HUES48 (cell line): Measurements from ENCODE around the gene CEP350.
"Not testable (repeated sequence)": the region's sequence is repeated elsewhere in the genome, so short reads cannot be mapped to it uniquely, and the experiment has no call there.

Source experiments
- H3K27ac ChIP-seq: one replicate; pipeline ENCODE4 v1.7.0; 2013; ENCODE audit warnings: low read depth, low read length, inconsistent platforms
- H3K27me3 ChIP-seq: 2 replicates; pipeline ENCODE4 v1.6.1; 2013; ENCODE audit warnings: mild to moderate bottlenecking, low read length; ENCODE audit not compliant: control insufficient read depth, insufficient read depth
- H3K36me3 ChIP-seq: 2 replicates; pipeline ENCODE4 v1.6.1; 2013; ENCODE audit warnings: low read length; ENCODE audit not compliant: control insufficient read depth, insufficient read depth
- H3K4me1 ChIP-seq: 2 replicates; pipeline ENCODE4 v1.6.1; 2013; ENCODE audit warnings: mild to moderate bottlenecking, low read length; ENCODE audit not compliant: control insufficient read depth, insufficient read depth
- H3K4me3 ChIP-seq: 2 replicates; pipeline ENCODE4 v1.5.1; 2013; ENCODE audit warnings: mild to moderate bottlenecking, low read depth, low read length
- H3K9ac ChIP-seq: 2 replicates; pipeline ENCODE4 v1.6.1; 2013; ENCODE audit warnings: mild to moderate bottlenecking, low read depth, low read length, moderate library complexity
- H3K9me3 ChIP-seq: 2 replicates; pipeline ENCODE4 v1.6.1; 2013; ENCODE audit warnings: low read length; ENCODE audit not compliant: control insufficient read depth, insufficient read depth

The CEP350 gene

GRCh38 chr1:180130651-180131050, 176.0 kb downstream of the CEP350 start:
- H3K27ac ChIP-seq, result no peak overlapping the region

GRCh38 chr1:180131510-180131909, 176.9 kb downstream of the CEP350 start:
- Histone ChIP-seq H3K4me3 (no peak overlapping the region), H3K9me3 (no peaks in the 10 kb centered on the region), H3K36me3 (no peaks in the 10 kb centered on the region), H3K4me1 (no peaks in the 10 kb centered on the region), H3K27ac (no peak overlapping the region), H3K9ac (no peak overlapping the region), H3K27me3 (no peaks in the 10 kb centered on the region)

More at GRCh38 chr1:180130651-180131050, 176.0 kb downstream of the CEP350 start:
- Histone ChIP-seq H3K4me1 (no peaks in the 10 kb centered on the region), H3K4me3 (no peak overlapping the region), H3K36me3 (no peaks in the 10 kb centered on the region), H3K9me3 (no peaks in the 10 kb centered on the region), H3K9ac (no peak overlapping the region), H3K27me3 (no peaks in the 10 kb centered on the region)

GRCh38 chr1:180133193-180133592, 178.6 kb downstream of the CEP350 start:
- Histone ChIP-seq H3K9ac (no peak overlapping the region), H3K27ac (no peak overlapping the region), H3K27me3 (no peaks in the 10 kb centered on the region)

GRCh38 chr1:180133688-180134087, 179.1 kb downstream of the CEP350 start:
- H3K4me3 ChIP-seq, H3K9ac ChIP-seq, H3K27ac ChIP-seq: not testable (repeated sequence)

More at GRCh38 chr1:180133193-180133592, 178.6 kb downstream of the CEP350 start:
- H3K4me3 ChIP-seq, result no peak overlapping the region
- H3K9me3 ChIP-seq, result no peaks in the 10 kb centered on the region
- H3K36me3 ChIP-seq, result no peaks in the 10 kb centered on the region
- H3K4me1 ChIP-seq, result no peaks in the 10 kb centered on the region

GRCh38 chr1:180135535-180135934, 180.9 kb downstream of the CEP350 start:
- Histone ChIP-seq H3K9ac (no peak overlapping the region), H3K36me3 (no peaks in the 10 kb centered on the region), H3K27ac (no peak overlapping the region), H3K4me3 (no peak overlapping the region), H3K27me3 (no peaks in the 10 kb centered on the region), H3K4me1 (no peaks in the 10 kb centered on the region), H3K9me3 (no peaks in the 10 kb centered on the region)

More at GRCh38 chr1:180133688-180134087, 179.1 kb downstream of the CEP350 start:
- H3K4me1 ChIP-seq, H3K27me3 ChIP-seq, H3K9me3 ChIP-seq, H3K36me3 ChIP-seq: not testable (repeated sequence)

- Histone ChIP-seq H3K27ac (no peak overlapping the region), H3K9me3 (no peaks in the 10 kb centered on the region), H3K36me3 (no peaks in the 10 kb centered on the region), H3K27me3 (no peaks in the 10 kb centered on the region), H3K4me3 (no peak overlapping the region), H3K9ac (no peak overlapping the region), H3K4me1 (no peaks in the 10 kb centered on the region)
Measured at GRCh38 chr1:180136331-180136967, 181.8 kb downstream of the CEP350 start.

GRCh38 chr1:180136968-180137356, 182.4 kb downstream of the CEP350 start:
- no peaks in the 10 kb centered on the region for H3K36me3 ChIP-seq
- no peak overlapping the region for H3K9ac ChIP-seq
- H3K9me3 ChIP-seq, result no peaks in the 10 kb centered on the region
- H3K27ac ChIP-seq, result no peak overlapping the region
- no peaks in the 10 kb centered on the region for H3K27me3 ChIP-seq
- H3K4me1 ChIP-seq, result no peaks in the 10 kb centered on the region
- no peak overlapping the region for H3K4me3 ChIP-seq

- Histone ChIP-seq H3K36me3 (no peaks in the 10 kb centered on the region), H3K4me3 (no peak overlapping the region), H3K9me3 (no peaks in the 10 kb centered on the region), H3K4me1 (no peaks in the 10 kb centered on the region), H3K27me3 (no peaks in the 10 kb centered on the region), H3K9ac (no peak overlapping the region), H3K27ac (no peak overlapping the region)
Measured at GRCh38 chr1:180137776-180138175, 183.2 kb downstream of the CEP350 start.

GRCh38 chr1:180141381-180141934, 186.8 kb downstream of the CEP350 start:
- H3K36me3 ChIP-seq, result no peaks in the 10 kb centered on the region
- no peaks in the 10 kb centered on the region for H3K4me1 ChIP-seq
- no peaks in the 10 kb centered on the region for H3K9me3 ChIP-seq
- no peak overlapping the region for H3K27ac ChIP-seq
- no peaks in the 10 kb centered on the region for H3K27me3 ChIP-seq
- H3K9ac ChIP-seq, result no peak overlapping the region
- no peak overlapping the region for H3K4me3 ChIP-seq

- H3K4me3 ChIP-seq, result no peak overlapping the region
- no peaks in the 10 kb centered on the region for H3K36me3 ChIP-seq
Measured at GRCh38 chr1:180143359-180143758, 188.7 kb downstream of the CEP350 start.

GRCh38 chr1:180144659-180145357, 190.2 kb downstream of the CEP350 start:
- no peaks in the 10 kb centered on the region for H3K36me3 ChIP-seq
- no peaks in the 10 kb centered on the region for H3K4me1 ChIP-seq
- no peak overlapping the region for H3K4me3 ChIP-seq
- H3K27ac ChIP-seq, result no peak overlapping the region
- H3K9ac ChIP-seq, result no peak overlapping the region
- no peaks in the 10 kb centered on the region for H3K9me3 ChIP-seq
- no peaks in the 10 kb centered on the region for H3K27me3 ChIP-seq

More at GRCh38 chr1:180143359-180143758, 188.7 kb downstream of the CEP350 start:
- no peaks in the 10 kb centered on the region for H3K27me3 ChIP-seq
- no peak overlapping the region for H3K9ac ChIP-seq
- no peak overlapping the region for H3K27ac ChIP-seq
- no peaks in the 10 kb centered on the region for H3K9me3 ChIP-seq
- H3K4me1 ChIP-seq, result no peaks in the 10 kb centered on the region
